ENCODE measurements around the gene MRGPRX1.
"Not testable (repeated sequence)": the region's sequence is repeated elsewhere in the genome, so short reads cannot be mapped to it uniquely, and the experiment has no call there.

The MRGPRX1 gene

GRCh38 chr11:18939314-18939713 lies at the start of gene MRGPRX1:
TSS of gene MRGPRX1 (minus strand) at chr11:18939414. CDS start at chr11:18934784, 4,630 bp downstream.
- DNase-seq (ENCODE audit: extremely low read depth in 1 of 2, low read depth in 1 of 2), result no peak

GRCh38 chr11:18987454-18988231 lies 48.4 kb upstream of the MRGPRX1 start:
- no peak for DNase-seq (ENCODE audit: extremely low read depth in 1 of 2, low read depth in 1 of 2)

GRCh38 chr11:18986744-18987143 lies 47.5 kb upstream of the MRGPRX1 start:
- no peak for DNase-seq (ENCODE audit: extremely low read depth in 1 of 2, low read depth in 1 of 2)

GRCh38 chr11:18981897-18982296 lies 42.7 kb upstream of the MRGPRX1 start:
- no peak for DNase-seq (ENCODE audit: extremely low read depth in 1 of 2, low read depth in 1 of 2)

GRCh38 chr11:18974192-18974591 lies 35.0 kb upstream of the MRGPRX1 start:
- no peak for DNase-seq (ENCODE audit: extremely low read depth in 1 of 2, low read depth in 1 of 2)

GRCh38 chr11:18972336-18972735 lies 33.1 kb upstream of the MRGPRX1 start:
- DNase-seq (ENCODE audit: extremely low read depth in 1 of 2, low read depth in 1 of 2), result no peak

- no peak for DNase-seq (ENCODE audit: extremely low read depth in 1 of 2, low read depth in 1 of 2)
Observed at GRCh38 chr11:18969720-18970119, 30.5 kb upstream of the MRGPRX1 start.

GRCh38 chr11:18958221-18958910 lies 19.2 kb upstream of the MRGPRX1 start:
- no peak for DNase-seq (ENCODE audit: extremely low read depth in 1 of 2, low read depth in 1 of 2)

GRCh38 chr11:18956630-18957029 lies 17.4 kb upstream of the MRGPRX1 start:
- no peak for DNase-seq (ENCODE audit: extremely low read depth in 1 of 2, low read depth in 1 of 2)

GRCh38 chr11:18936002-18936673 lies 3.1 kb downstream of the MRGPRX1 start:
- no peak for DNase-seq (ENCODE audit: extremely low read depth in 1 of 2, low read depth in 1 of 2)

GRCh38 chr11:18934195-18934814 lies 4.9 kb downstream of the MRGPRX1 start:
- DNase-seq (ENCODE audit: extremely low read depth in 1 of 2, low read depth in 1 of 2), result no peak

- DNase-seq (ENCODE audit: extremely low read depth in 1 of 2, low read depth in 1 of 2), result no peak
Observed at GRCh38 chr11:18927550-18928322, 11.5 kb downstream of the MRGPRX1 start.

GRCh38 chr11:18925426-18925825 lies 13.8 kb downstream of the MRGPRX1 start:
- not testable (repeated sequence) for DNase-seq (ENCODE audit: extremely low read depth in 1 of 2, low read depth in 1 of 2)

GRCh38 chr11:18912883-18913282 lies 26.3 kb downstream of the MRGPRX1 start:
- no peak for DNase-seq (ENCODE audit: extremely low read depth in 1 of 2, low read depth in 1 of 2)

GRCh38 chr11:18907391-18907790 lies 31.8 kb downstream of the MRGPRX1 start:
- DNase-seq (ENCODE audit: extremely low read depth in 1 of 2, low read depth in 1 of 2), result no peak

- DNase-seq (ENCODE audit: extremely low read depth in 1 of 2, low read depth in 1 of 2), result not testable (repeated sequence)
Observed at GRCh38 chr11:18900637-18901036, 38.6 kb downstream of the MRGPRX1 start.

- DNase-seq (ENCODE audit: extremely low read depth in 1 of 2, low read depth in 1 of 2), result not testable (repeated sequence)
Observed at GRCh38 chr11:18900151-18900611, 39.0 kb downstream of the MRGPRX1 start.

GRCh38 chr11:18891712-18892111 lies 47.5 kb downstream of the MRGPRX1 start:
- not testable (repeated sequence) for DNase-seq (ENCODE audit: extremely low read depth in 1 of 2, low read depth in 1 of 2)

GRCh38 chr11:18890615-18891014 lies 48.6 kb downstream of the MRGPRX1 start:
- no peak for DNase-seq (ENCODE audit: extremely low read depth in 1 of 2, low read depth in 1 of 2)
